ENCODE measurements around the gene KIF6.

KIF6 gene

GRCh38 chr6:39593646-39594045, 131.6 kb downstream of the KIF6 start:
- Histone ChIP-seq H3K27ac (ENCODE audit: extremely low read depth, low read depth, low read length) (no peak overlapping the region), H3K4me1 (ENCODE audit: control insufficient read depth, insufficient read depth, low read length) (no peaks in the 10 kb centered on the region), H3K9me3 (ENCODE audit: control insufficient read depth, insufficient read depth, low read depth, low read length) (no peaks in the 10 kb centered on the region), H3K36me3 (ENCODE audit: control insufficient read depth in 2 of 2, insufficient read depth in 1 of 2, low read length in 2 of 2) (no peaks in the 10 kb centered on the region), H3K4me3 (ENCODE audit: low read depth, low read length) (no peak overlapping the region)
- ChIA-PET POLR2A (no interaction called here), CTCF (interaction anchor here (0.6 to 1.0 kb wide), 2 partner anchors 55 to 284 kb away, joined by 3 to 6 read pairs; no protein-coding TSS in a partner anchor)
- TF ChIP-seq ZNF776 (tag by site-specific recombination; IDR thresholded peaks at IDR 0.05; ENCODE audit: borderline replicate concordance) (no peak), ZNF610 (tag by site-specific recombination; IDR thresholded peaks at IDR 0.05; ENCODE audit: borderline replicate concordance) (no peak), ZNF132 (tag by site-specific recombination; IDR thresholded peaks at IDR 0.05; ENCODE audit: borderline replicate concordance) (no peak), ZNF830 (tag by site-specific recombination; IDR thresholded peaks at IDR 0.05; ENCODE audit: low read depth) (no peak), ZNF433 (tag by site-specific recombination; IDR thresholded peaks at IDR 0.05; ENCODE audit: low read depth) (no peak), ZSCAN16 (tag by site-specific recombination; IDR thresholded peaks at IDR 0.05) (no peak), SP3 (tag by site-specific recombination; IDR thresholded peaks at IDR 0.05) (no peak), ZSCAN23 (tag by site-specific recombination; IDR thresholded peaks at IDR 0.05) (no peak), HOXC10 (CRISPR knock-in tag; IDR thresholded peaks at IDR 0.05) (no peak), GLI2 (tag by site-specific recombination; IDR thresholded peaks at IDR 0.05; ENCODE audit: borderline replicate concordance, low read depth) (no peak), ZNF214 (tag by site-specific recombination; IDR thresholded peaks at IDR 0.05; ENCODE audit: borderline replicate concordance) (no peak), ZFP3 (tag by site-specific recombination; IDR thresholded peaks at IDR 0.05; ENCODE audit: low read depth) (no peak), ZFP41 (tag by site-specific recombination; IDR thresholded peaks at IDR 0.05; ENCODE audit: borderline replicate concordance) (no peak), ZNF596 (tag by site-specific recombination; IDR thresholded peaks at IDR 0.05) (no peak), ZNF626 (tag by site-specific recombination; IDR thresholded peaks at IDR 0.05) (no peak)
- TF ChIP-seq, protein P1, sequence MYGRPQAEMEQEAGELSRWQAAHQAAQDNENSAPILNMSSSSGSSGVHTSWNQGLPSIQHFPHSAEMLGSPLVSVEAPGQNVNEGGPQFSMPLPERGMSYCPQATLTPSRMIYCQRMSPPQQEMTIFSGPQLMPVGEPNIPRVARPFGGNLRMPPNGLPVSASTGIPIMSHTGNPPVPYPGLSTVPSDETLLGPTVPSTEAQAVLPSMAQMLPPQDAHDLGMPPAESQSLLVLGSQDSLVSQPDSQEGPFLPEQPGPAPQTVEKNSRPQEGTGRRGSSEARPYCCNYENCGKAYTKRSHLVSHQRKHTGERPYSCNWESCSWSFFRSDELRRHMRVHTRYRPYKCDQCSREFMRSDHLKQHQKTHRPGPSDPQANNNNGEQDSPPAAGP (tag by site-specific recombination; IDR thresholded peaks at IDR 0.05) = no peak
- TF ChIP-seq, protein P2, sequence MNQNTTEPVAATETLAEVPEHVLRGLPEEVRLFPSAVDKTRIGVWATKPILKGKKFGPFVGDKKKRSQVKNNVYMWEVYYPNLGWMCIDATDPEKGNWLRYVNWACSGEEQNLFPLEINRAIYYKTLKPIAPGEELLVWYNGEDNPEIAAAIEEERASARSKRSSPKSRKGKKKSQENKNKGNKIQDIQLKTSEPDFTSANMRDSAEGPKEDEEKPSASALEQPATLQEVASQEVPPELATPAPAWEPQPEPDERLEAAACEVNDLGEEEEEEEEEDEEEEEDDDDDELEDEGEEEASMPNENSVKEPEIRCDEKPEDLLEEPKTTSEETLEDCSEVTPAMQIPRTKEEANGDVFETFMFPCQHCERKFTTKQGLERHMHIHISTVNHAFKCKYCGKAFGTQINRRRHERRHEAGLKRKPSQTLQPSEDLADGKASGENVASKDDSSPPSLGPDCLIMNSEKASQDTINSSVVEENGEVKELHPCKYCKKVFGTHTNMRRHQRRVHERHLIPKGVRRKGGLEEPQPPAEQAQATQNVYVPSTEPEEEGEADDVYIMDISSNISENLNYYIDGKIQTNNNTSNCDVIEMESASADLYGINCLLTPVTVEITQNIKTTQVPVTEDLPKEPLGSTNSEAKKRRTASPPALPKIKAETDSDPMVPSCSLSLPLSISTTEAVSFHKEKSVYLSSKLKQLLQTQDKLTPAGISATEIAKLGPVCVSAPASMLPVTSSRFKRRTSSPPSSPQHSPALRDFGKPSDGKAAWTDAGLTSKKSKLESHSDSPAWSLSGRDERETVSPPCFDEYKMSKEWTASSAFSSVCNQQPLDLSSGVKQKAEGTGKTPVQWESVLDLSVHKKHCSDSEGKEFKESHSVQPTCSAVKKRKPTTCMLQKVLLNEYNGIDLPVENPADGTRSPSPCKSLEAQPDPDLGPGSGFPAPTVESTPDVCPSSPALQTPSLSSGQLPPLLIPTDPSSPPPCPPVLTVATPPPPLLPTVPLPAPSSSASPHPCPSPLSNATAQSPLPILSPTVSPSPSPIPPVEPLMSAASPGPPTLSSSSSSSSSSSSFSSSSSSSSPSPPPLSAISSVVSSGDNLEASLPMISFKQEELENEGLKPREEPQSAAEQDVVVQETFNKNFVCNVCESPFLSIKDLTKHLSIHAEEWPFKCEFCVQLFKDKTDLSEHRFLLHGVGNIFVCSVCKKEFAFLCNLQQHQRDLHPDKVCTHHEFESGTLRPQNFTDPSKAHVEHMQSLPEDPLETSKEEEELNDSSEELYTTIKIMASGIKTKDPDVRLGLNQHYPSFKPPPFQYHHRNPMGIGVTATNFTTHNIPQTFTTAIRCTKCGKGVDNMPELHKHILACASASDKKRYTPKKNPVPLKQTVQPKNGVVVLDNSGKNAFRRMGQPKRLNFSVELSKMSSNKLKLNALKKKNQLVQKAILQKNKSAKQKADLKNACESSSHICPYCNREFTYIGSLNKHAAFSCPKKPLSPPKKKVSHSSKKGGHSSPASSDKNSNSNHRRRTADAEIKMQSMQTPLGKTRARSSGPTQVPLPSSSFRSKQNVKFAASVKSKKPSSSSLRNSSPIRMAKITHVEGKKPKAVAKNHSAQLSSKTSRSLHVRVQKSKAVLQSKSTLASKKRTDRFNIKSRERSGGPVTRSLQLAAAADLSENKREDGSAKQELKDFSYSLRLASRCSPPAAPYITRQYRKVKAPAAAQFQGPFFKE (tag by site-specific recombination; IDR thresholded peaks at IDR 0.05; ENCODE audit: borderline replicate concordance) = no peak
- TF ChIP-seq, protein P3, sequence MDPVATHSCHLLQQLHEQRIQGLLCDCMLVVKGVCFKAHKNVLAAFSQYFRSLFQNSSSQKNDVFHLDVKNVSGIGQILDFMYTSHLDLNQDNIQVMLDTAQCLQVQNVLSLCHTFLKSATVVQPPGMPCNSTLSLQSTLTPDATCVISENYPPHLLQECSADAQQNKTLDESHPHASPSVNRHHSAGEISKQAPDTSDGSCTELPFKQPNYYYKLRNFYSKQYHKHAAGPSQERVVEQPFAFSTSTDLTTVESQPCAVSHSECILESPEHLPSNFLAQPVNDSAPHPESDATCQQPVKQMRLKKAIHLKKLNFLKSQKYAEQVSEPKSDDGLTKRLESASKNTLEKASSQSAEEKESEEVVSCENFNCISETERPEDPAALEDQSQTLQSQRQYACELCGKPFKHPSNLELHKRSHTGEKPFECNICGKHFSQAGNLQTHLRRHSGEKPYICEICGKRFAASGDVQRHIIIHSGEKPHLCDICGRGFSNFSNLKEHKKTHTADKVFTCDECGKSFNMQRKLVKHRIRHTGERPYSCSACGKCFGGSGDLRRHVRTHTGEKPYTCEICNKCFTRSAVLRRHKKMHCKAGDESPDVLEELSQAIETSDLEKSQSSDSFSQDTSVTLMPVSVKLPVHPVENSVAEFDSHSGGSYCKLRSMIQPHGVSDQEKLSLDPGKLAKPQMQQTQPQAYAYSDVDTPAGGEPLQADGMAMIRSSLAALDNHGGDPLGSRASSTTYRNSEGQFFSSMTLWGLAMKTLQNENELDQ (tag by site-specific recombination; IDR thresholded peaks at IDR 0.05; ENCODE audit: low read depth) = no peak
- TF ChIP-seq, protein P4, sequence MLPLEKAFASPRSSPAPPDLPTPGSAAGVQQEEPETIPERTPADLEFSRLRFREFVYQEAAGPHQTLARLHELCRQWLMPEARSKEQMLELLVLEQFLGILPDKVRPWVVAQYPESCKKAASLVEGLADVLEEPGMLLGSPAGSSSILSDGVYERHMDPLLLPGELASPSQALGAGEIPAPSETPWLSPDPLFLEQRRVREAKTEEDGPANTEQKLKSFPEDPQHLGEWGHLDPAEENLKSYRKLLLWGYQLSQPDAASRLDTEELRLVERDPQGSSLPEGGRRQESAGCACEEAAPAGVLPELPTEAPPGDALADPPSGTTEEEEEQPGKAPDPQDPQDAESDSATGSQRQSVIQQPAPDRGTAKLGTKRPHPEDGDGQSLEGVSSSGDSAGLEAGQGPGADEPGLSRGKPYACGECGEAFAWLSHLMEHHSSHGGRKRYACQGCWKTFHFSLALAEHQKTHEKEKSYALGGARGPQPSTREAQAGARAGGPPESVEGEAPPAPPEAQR (tag by site-specific recombination; IDR thresholded peaks at IDR 0.05) = no peak
